Measurements from ENCODE around the gene NPW. TPM values are rescaled to one million over a fixed set of nuclear protein-coding genes. Genes with fewer than 3 reads are reported as not detected.

Gene NPW
- total RNA-seq, 2 experiments from 2014 or later, result 24.3 to 28.3 TPM

- peaks cover 15% of the 10 kb centered on the region for H3K4me1 Mint-ChIP-seq (ENCODE audit: low read depth)
- H3K4me3 Mint-ChIP-seq, result no peak overlapping the region
- ATAC-seq (no peak), DNase-seq (no peak)
- intact Hi-C loops (cut with micrococcal nuclease), result no loop called here
- no peak overlapping the region for H3K27ac Mint-ChIP-seq
- H3K36me3 Mint-ChIP-seq (ENCODE audit: low read depth), result peaks cover 27% of the 10 kb centered on the region
- H3K27me3 Mint-ChIP-seq, result no peaks in the 10 kb centered on the region
- TF ChIP-seq CTCF (IDR thresholded peaks at IDR 0.05), result no peak
- POLR2A ChIA-PET, result interaction anchor here (0.9 to 29.2 kb wide), 5 partner anchors 10 to 154 kb away, joined by 3 to 505 read pairs (median 7); partner anchors contain the start of genes NDUFB10, NOXO1, RNF151 and RPS2
- no peaks in the 10 kb centered on the region for H3K9me3 Mint-ChIP-seq
- CTCF ChIA-PET, result interaction anchor here (1.0 kb wide), 1 partner anchor 25 kb away, joined by 3 read pairs; no protein-coding TSS in a partner anchor
These were observed 21.9 kb upstream of the NPW start for GRCh38 chr16:1997494-1998359.

GRCh38 chr16:1998360-1998835 is 21.2 kb upstream of the NPW start:
- ChIA-PET POLR2A (interaction anchor here (0.9 to 29.2 kb wide), 2 partner anchors 10 to 33 kb away, joined by 3 to 505 read pairs; partner anchors contain the start of genes NDUFB10, RNF151, RPS2 and TBL3), CTCF (interaction anchor here (1.0 kb wide), 1 partner anchor 24 kb away, joined by 3 read pairs; no protein-coding TSS in a partner anchor)
- no peak for DNase-seq
- Mint-ChIP-seq H3K27ac (no peak overlapping the region), H3K27me3 (no peaks in the 10 kb centered on the region), H3K4me3 (no peak overlapping the region), H3K9me3 (no peaks in the 10 kb centered on the region), H3K36me3 (ENCODE audit: low read depth) (peaks cover 27% of the 10 kb centered on the region), H3K4me1 (ENCODE audit: low read depth) (peaks cover 13% of the 10 kb centered on the region)
- intact Hi-C loops (cut with micrococcal nuclease), result no loop called here
- ATAC-seq, result no peak
- TF ChIP-seq CTCF (IDR thresholded peaks at IDR 0.05), result no peak

GRCh38 chr16:1998852-1999801 is 20.5 kb upstream of the NPW start:
- H3K36me3 Mint-ChIP-seq (ENCODE audit: low read depth), result peaks cover 27% of the 10 kb centered on the region
- H3K4me3 Mint-ChIP-seq, result no peak overlapping the region
- ChIA-PET POLR2A (interaction anchor here (0.9 to 1.0 kb wide), 2 partner anchors 9 to 34 kb away, joined by 3 read pairs; no protein-coding TSS in a partner anchor), CTCF (interaction anchor here (1.0 kb wide), 1 partner anchor 23 kb away, joined by 3 read pairs; no protein-coding TSS in a partner anchor)
- no peak overlapping the region for H3K27ac Mint-ChIP-seq
- no peaks in the 10 kb centered on the region for H3K9me3 Mint-ChIP-seq
- DNase-seq (no peak), ATAC-seq (no peak)
- H3K4me1 Mint-ChIP-seq (ENCODE audit: low read depth), result peaks cover 11% of the 10 kb centered on the region
- no peak for TF ChIP-seq CTCF (IDR thresholded peaks at IDR 0.05)
- H3K27me3 Mint-ChIP-seq, result no peaks in the 10 kb centered on the region
- intact Hi-C loops (cut with micrococcal nuclease), result no loop called here

- no peaks in the 10 kb centered on the region for H3K9me3 Mint-ChIP-seq
- no peak for TF ChIP-seq CTCF (IDR thresholded peaks at IDR 0.05)
- DNase-seq, result no peak
- peaks cover 29% of the 10 kb centered on the region for H3K36me3 Mint-ChIP-seq (ENCODE audit: low read depth)
- POLR2A ChIA-PET, result interaction anchor here (0.9 to 1.8 kb wide), 3 partner anchors 11 to 155 kb away, joined by 3 to 4 read pairs (median 3); partner anchors contain the start of gene TRAF7
- CTCF ChIA-PET, result no interaction called here
- no peak for ATAC-seq
- H3K4me1 Mint-ChIP-seq (ENCODE audit: low read depth), result peaks cover 14% of the 10 kb centered on the region
- H3K4me3 Mint-ChIP-seq, result no peak overlapping the region
- intact Hi-C loops (cut with micrococcal nuclease), result no loop called here
- no peaks in the 10 kb centered on the region for H3K27me3 Mint-ChIP-seq
- no peak overlapping the region for H3K27ac Mint-ChIP-seq
These were observed 19.6 kb upstream of the NPW start for GRCh38 chr16:1999866-2000514.

Measured in activated CD8-positive, alpha-beta T cell treated with anti-CD3 and anti-CD28 coated beads for 36 hours (primary cell).